ENCODE measurements around the gene FASN.
A peak's percentile ranks its signal among the peaks of the same experiment; 100 is the strongest.

The FASN gene

DNA sequence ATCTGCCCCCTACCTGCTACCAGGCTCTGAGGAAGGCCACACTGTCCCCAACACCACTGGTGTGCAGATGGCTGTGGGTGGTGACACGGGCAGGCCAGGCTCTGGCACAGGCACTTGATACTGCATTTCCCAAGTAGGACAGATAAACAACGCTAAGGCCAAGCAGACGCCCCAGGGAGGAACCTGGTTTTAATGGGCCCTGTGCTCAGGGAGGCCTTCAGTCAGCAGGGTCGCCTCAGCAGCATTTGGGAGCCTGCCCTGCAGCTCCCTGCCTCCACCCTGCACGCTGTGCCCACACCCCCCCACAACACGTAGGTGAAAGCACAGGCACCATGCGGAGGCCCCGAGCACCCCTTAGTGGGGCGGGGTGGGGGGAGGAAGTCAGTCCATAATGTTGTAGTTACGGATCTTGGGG is 3.3 kb upstream of the FASN start:
- no peaks in the 10 kb centered on the region for H3K9me3 Mint-ChIP-seq
- no peaks in the 10 kb centered on the region for H3K27me3 Mint-ChIP-seq (ENCODE audit: low read depth)
- peak overlapping the region; percentile 10 for H3K4me3 Mint-ChIP-seq
- no peak overlapping the region for H3K27ac Mint-ChIP-seq
- H3K4me1 Mint-ChIP-seq (ENCODE audit: low read depth), result peaks cover 12% of the 10 kb centered on the region
- no peaks in the 10 kb centered on the region for H3K36me3 Mint-ChIP-seq (ENCODE audit: low read depth)

DNA sequence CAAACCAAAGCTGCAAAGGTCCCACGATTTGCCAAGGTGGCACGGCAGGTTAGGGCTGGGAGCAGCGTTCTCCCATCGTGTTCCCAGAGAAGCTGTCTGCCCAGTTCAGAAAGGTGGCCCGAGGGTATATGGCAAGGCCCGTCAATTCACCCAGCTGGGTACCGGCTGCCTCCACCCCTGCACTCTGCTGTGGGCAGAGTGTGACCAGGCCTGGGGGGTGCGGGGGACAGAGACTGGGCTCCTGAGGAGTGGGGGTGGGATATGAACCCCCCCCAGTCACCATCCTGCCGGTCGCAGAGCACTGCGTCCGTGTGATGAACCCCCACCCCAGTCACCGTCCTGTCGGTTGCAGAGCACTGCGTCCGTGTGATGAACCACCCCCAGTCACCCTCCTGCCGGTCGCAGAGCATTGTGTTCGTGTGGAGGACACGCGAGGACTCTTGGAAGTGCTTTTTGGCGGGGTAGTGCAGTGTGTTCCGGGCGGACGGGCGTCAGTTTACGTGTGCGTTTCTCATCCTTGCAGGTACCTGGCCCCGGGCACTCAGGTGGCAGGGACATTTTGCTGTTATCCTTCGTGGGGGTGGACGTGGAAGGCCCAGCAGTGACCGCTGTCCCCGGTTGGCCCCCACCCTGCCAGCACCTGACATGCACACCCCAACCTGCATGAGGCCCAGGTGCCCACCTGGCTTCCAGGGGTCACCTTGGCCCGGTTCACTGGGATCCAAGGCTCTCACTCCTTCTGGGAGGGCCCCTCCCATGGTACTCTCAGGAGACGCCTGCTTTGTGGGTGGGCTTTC is 2.7 kb upstream of the FASN start:
- Mint-ChIP-seq H3K4me3 (peak overlapping the region; percentile 10), H3K9me3 (no peaks in the 10 kb centered on the region), H3K4me1 (ENCODE audit: low read depth) (peaks cover 10% of the 10 kb centered on the region), H3K36me3 (ENCODE audit: low read depth) (no peaks in the 10 kb centered on the region), H3K27ac (no peak overlapping the region), H3K27me3 (ENCODE audit: low read depth) (no peaks in the 10 kb centered on the region)

GRCh38 chr17:82098939-82099763 is 1.1 kb upstream of the FASN start:
- H3K36me3 Mint-ChIP-seq (ENCODE audit: low read depth), result no peaks in the 10 kb centered on the region
- H3K27me3 Mint-ChIP-seq (ENCODE audit: low read depth), result no peaks in the 10 kb centered on the region
- H3K27ac Mint-ChIP-seq, result peak overlapping the region; percentile 87
- no peaks in the 10 kb centered on the region for H3K9me3 Mint-ChIP-seq
- peak overlapping the region; percentile 84 for H3K4me3 Mint-ChIP-seq
- H3K4me1 Mint-ChIP-seq (ENCODE audit: low read depth), result peaks cover 8% of the 10 kb centered on the region

DNA sequence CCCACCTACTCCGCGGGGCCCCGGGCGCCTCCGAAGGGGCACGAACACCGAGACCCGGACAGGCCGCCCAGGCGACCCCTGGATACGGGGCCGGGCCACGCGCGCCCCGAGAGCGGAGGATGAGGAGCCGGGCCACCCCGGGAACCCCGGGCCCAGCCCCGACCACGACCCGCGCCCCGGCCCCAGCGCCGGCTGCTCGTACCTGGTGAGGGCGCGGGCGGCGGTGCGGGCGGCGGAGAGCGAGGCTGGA is 192 bp downstream of the FASN start:
- no peaks in the 10 kb centered on the region for H3K9me3 Mint-ChIP-seq
- peaks cover 4% of the 10 kb centered on the region for H3K36me3 Mint-ChIP-seq (ENCODE audit: low read depth)
- H3K27me3 Mint-ChIP-seq (ENCODE audit: low read depth), result no peaks in the 10 kb centered on the region
- H3K27ac Mint-ChIP-seq, result no peak overlapping the region
- H3K4me3 Mint-ChIP-seq, result peak overlapping the region; percentile 37
- H3K4me1 Mint-ChIP-seq (ENCODE audit: low read depth), result peaks cover 8% of the 10 kb centered on the region

GRCh38 chr17:82097184-82097918 is 685 bp downstream of the FASN start:
- peak overlapping the region; percentile 26 for H3K27ac Mint-ChIP-seq
- no peaks in the 10 kb centered on the region for H3K27me3 Mint-ChIP-seq (ENCODE audit: low read depth)
- peaks cover 7% of the 10 kb centered on the region for H3K4me1 Mint-ChIP-seq (ENCODE audit: low read depth)
- peak overlapping the region; percentile 69 for H3K4me3 Mint-ChIP-seq
- peaks cover 4% of the 10 kb centered on the region for H3K36me3 Mint-ChIP-seq (ENCODE audit: low read depth)
- no peaks in the 10 kb centered on the region for H3K9me3 Mint-ChIP-seq

DNA sequence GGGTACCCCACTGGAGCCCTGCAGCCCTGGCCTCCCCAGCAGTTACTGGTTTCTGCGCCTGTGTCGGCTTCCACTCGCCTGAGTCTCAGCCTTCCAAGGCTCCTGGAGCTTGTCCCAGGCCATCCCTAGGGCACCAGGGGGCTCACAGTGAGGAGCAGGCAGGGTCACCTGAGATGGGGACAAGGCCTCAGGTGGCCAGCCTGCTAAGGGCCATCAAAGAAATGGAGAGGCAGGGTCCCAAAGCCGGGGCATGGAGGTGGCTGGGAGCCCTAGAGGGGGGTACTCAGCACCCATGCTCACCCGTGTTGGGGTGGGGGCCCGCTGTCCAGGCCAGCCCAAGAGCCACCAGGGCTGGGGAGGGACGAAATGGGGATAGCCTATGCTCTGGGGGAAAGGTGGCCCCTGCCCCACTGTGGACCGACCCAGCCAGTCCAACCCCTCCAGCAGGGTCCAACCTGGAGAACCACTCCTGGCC is 1.3 kb downstream of the FASN start:
- H3K27ac Mint-ChIP-seq, result peak overlapping the region; percentile 26
- peaks cover 6% of the 10 kb centered on the region for H3K4me1 Mint-ChIP-seq (ENCODE audit: low read depth)
- no peaks in the 10 kb centered on the region for H3K27me3 Mint-ChIP-seq (ENCODE audit: low read depth)
- peaks cover 4% of the 10 kb centered on the region for H3K36me3 Mint-ChIP-seq (ENCODE audit: low read depth)
- no peaks in the 10 kb centered on the region for H3K9me3 Mint-ChIP-seq
- H3K4me3 Mint-ChIP-seq, result peak overlapping the region; percentile 69

GRCh38 chr17:82095777-82096708 is 2.0 kb downstream of the FASN start:
- Mint-ChIP-seq H3K36me3 (ENCODE audit: low read depth) (peaks cover 4% of the 10 kb centered on the region), H3K27ac (no peak overlapping the region), H3K9me3 (no peaks in the 10 kb centered on the region), H3K4me3 (peak overlapping the region; percentile 74), H3K4me1 (ENCODE audit: low read depth) (peaks cover 6% of the 10 kb centered on the region), H3K27me3 (ENCODE audit: low read depth) (no peaks in the 10 kb centered on the region)

GRCh38 chr17:82094931-82095776 is 2.9 kb downstream of the FASN start:
- H3K27ac Mint-ChIP-seq, result no peak overlapping the region
- peaks cover 4% of the 10 kb centered on the region for H3K36me3 Mint-ChIP-seq (ENCODE audit: low read depth)
- no peaks in the 10 kb centered on the region for H3K27me3 Mint-ChIP-seq (ENCODE audit: low read depth)
- no peaks in the 10 kb centered on the region for H3K9me3 Mint-ChIP-seq
- peaks cover 6% of the 10 kb centered on the region for H3K4me1 Mint-ChIP-seq (ENCODE audit: low read depth)
- peak overlapping the region; percentile 74 for H3K4me3 Mint-ChIP-seq

GRCh38 chr17:82092995-82093751 is 4.9 kb downstream of the FASN start:
- H3K4me3 Mint-ChIP-seq, result no peak overlapping the region
- no peaks in the 10 kb centered on the region for H3K9me3 Mint-ChIP-seq
- H3K36me3 Mint-ChIP-seq (ENCODE audit: low read depth), result peaks cover 6% of the 10 kb centered on the region
- H3K27me3 Mint-ChIP-seq (ENCODE audit: low read depth), result no peaks in the 10 kb centered on the region
- no peak overlapping the region for H3K27ac Mint-ChIP-seq
- H3K4me1 Mint-ChIP-seq (ENCODE audit: low read depth), result peaks cover 4% of the 10 kb centered on the region

DNA sequence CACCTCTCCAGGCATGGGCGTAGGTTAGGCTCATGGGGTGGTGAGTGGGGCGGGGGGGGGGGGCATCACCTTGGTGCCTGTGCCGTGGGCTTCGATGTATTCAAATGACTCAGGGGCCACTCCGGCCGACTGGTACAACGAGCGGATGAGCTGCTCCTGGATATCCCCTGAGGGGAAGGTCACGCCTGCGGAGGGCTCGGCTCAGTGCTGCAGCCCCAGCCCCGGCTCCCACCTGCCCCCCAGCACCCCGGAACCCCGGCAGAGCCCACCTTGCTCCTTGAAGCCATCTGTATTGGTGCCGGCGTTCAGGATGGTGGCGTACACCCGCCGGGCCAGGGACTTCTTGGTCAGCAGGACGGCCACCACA is 5.4 kb downstream of the FASN start:
- peaks cover 8% of the 10 kb centered on the region for H3K36me3 Mint-ChIP-seq (ENCODE audit: low read depth)
- H3K9me3 Mint-ChIP-seq, result no peaks in the 10 kb centered on the region
- no peak overlapping the region for H3K4me3 Mint-ChIP-seq
- H3K27ac Mint-ChIP-seq, result no peak overlapping the region
- no peaks in the 10 kb centered on the region for H3K27me3 Mint-ChIP-seq (ENCODE audit: low read depth)
- peaks cover 4% of the 10 kb centered on the region for H3K4me1 Mint-ChIP-seq (ENCODE audit: low read depth)

DNA sequence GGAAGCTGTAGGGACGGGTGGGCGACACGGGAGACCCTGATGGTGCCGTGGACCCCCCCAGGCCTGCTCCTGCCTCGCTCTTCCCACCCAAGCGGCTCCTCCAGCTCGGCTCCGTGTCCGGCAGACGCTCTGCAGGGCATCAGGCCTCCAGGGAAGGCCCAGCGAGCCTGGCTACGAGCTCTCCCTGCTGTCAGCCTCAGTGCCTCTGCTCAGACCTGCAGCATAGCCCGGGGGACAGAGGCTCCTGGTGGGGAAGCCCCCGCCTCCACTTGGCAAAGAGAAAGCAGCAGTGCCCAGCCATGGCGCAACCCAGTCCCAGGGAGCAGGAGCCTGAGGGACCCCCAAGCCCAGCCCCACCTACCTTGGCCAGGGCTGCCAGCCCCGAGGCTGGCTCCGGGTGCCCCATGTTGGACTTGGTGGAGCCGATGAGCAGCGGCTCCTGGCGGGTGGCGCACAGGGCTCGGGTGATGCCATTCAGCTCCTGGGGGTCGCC is 5.9 kb downstream of the FASN start:
- Mint-ChIP-seq H3K36me3 (ENCODE audit: low read depth) (peaks cover 8% of the 10 kb centered on the region), H3K9me3 (no peaks in the 10 kb centered on the region), H3K27me3 (ENCODE audit: low read depth) (no peaks in the 10 kb centered on the region), H3K4me3 (no peak overlapping the region), H3K27ac (no peak overlapping the region), H3K4me1 (ENCODE audit: low read depth) (peaks cover 4% of the 10 kb centered on the region)

GRCh38 chr17:82091264-82092066 is 6.6 kb downstream of the FASN start:
- Mint-ChIP-seq H3K36me3 (ENCODE audit: low read depth) (peaks cover 8% of the 10 kb centered on the region), H3K9me3 (no peaks in the 10 kb centered on the region), H3K4me3 (no peak overlapping the region), H3K4me1 (ENCODE audit: low read depth) (peaks cover 2% of the 10 kb centered on the region), H3K27me3 (ENCODE audit: low read depth) (no peaks in the 10 kb centered on the region), H3K27ac (no peak overlapping the region)

All from T-helper 1 cell treated with Interleukin-12 subunit alpha and Interleukin-12 subunit beta and Interleukin-4 antibody, amounts not matched to agents 30 μg/mL and 1 μg/mL, for 36 hours (primary cell).